ENCODE data around the gene ZNF385D. TPM values are rescaled to one million over a fixed set of nuclear protein-coding genes. Genes with fewer than 3 reads are reported as not detected.

ZNF385D gene
- total RNA-seq, 1 experiment from 2014 or later, result not detected

DNA sequence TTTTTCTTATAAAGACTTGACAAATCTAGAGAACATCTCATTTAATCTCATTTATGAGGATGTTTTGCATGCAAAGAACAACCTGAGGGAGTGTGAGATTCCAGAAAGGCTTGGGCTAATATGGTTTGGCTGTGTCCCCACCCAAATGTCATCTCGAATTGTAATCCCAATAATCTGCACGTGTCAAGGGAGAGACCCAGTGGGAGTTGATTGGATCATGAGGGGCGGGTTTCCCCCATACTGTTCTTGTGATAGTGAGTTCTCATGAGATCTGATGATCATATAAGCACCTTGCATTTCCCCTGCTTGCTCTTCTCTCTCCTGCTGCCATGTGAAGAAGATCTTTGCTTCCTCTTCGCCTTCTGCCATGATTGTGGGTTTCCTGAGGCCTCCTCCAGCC, 103.0 kb downstream of the ZNF385D start:
- peaks cover 7 to 8% of the 10 kb centered on the region in 2 experiments; a peak in 2 of 4 replicates for H3K9me3 ChIP-seq (ENCODE audit: control insufficient read depth in 1 of 2, insufficient read depth in 1 of 2, low read depth in 1 of 2, low read length in 2 of 2)
- RAD21 ChIA-PET (ENCODE audit: low non-redundant PET in 1 of 2, low total read pairs in 2 of 2, uncharacterized antibody in 2 of 2, unreplicated experiment in 2 of 2), result no interaction called here
- no peaks in the 10 kb centered on the region for H3K4me1 ChIP-seq (ENCODE audit: control insufficient read depth in 1 of 2, insufficient read depth in 2 of 2, low read length in 2 of 2)
- H3K27me3 ChIP-seq (ENCODE audit: insufficient read depth, low read length), result no peaks in the 10 kb centered on the region
- no peak for TF ChIP-seq EZH2 (IDR thresholded peaks at IDR 0.05)
- no peak for TF ChIP-seq FOSL1 (IDR thresholded peaks at IDR 0.05; ENCODE audit: low read depth)
- no peak for TF ChIP-seq TCF7L2 (IDR thresholded peaks at IDR 0.05; ENCODE audit: borderline replicate concordance, extremely low read depth, insufficient read depth, insufficient read length)
- TF ChIP-seq, protein P1, sequence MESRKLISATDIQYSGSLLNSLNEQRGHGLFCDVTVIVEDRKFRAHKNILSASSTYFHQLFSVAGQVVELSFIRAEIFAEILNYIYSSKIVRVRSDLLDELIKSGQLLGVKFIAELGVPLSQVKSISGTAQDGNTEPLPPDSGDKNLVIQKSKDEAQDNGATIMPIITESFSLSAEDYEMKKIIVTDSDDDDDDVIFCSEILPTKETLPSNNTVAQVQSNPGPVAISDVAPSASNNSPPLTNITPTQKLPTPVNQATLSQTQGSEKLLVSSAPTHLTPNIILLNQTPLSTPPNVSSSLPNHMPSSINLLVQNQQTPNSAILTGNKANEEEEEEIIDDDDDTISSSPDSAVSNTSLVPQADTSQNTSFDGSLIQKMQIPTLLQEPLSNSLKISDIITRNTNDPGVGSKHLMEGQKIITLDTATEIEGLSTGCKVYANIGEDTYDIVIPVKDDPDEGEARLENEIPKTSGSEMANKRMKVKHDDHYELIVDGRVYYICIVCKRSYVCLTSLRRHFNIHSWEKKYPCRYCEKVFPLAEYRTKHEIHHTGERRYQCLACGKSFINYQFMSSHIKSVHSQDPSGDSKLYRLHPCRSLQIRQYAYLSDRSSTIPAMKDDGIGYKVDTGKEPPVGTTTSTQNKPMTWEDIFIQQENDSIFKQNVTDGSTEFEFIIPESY (IDR thresholded peaks at IDR 0.05; ENCODE audit: extremely low read depth, insufficient replicate concordance, low read length), result no peak
- TF ChIP-seq, protein P2, sequence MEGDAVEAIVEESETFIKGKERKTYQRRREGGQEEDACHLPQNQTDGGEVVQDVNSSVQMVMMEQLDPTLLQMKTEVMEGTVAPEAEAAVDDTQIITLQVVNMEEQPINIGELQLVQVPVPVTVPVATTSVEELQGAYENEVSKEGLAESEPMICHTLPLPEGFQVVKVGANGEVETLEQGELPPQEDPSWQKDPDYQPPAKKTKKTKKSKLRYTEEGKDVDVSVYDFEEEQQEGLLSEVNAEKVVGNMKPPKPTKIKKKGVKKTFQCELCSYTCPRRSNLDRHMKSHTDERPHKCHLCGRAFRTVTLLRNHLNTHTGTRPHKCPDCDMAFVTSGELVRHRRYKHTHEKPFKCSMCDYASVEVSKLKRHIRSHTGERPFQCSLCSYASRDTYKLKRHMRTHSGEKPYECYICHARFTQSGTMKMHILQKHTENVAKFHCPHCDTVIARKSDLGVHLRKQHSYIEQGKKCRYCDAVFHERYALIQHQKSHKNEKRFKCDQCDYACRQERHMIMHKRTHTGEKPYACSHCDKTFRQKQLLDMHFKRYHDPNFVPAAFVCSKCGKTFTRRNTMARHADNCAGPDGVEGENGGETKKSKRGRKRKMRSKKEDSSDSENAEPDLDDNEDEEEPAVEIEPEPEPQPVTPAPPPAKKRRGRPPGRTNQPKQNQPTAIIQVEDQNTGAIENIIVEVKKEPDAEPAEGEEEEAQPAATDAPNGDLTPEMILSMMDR (IDR thresholded peaks at IDR 0.05 in 2 of 3, conservative IDR thresholded peaks at IDR 0.05 in 1 of 3; ENCODE audit: borderline replicate concordance in 1 of 3, insufficient read depth in 1 of 3, low read depth in 2 of 3, low read length in 2 of 3), result no peak
- TF ChIP-seq ZFX (IDR thresholded peaks at IDR 0.05), result no peak
- no peak for TF ChIP-seq POLR2A (IDR thresholded peaks at IDR 0.05; ENCODE audit: borderline replicate concordance, extremely low read depth, insufficient read depth, insufficient read length)
- TF ChIP-seq, protein P3, sequence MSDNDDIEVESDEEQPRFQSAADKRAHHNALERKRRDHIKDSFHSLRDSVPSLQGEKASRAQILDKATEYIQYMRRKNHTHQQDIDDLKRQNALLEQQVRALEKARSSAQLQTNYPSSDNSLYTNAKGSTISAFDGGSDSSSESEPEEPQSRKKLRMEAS (IDR thresholded peaks at IDR 0.05), result no peak
- TF ChIP-seq, protein P4, sequence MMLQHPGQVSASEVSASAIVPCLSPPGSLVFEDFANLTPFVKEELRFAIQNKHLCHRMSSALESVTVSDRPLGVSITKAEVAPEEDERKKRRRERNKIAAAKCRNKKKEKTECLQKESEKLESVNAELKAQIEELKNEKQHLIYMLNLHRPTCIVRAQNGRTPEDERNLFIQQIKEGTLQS (IDR thresholded peaks at IDR 0.05), result no peak
- no peak for TF ChIP-seq EZH2phosphoT487 (IDR thresholded peaks at IDR 0.05; ENCODE audit: borderline replicate concordance)
- no peak for TF ChIP-seq CBX3 (IDR thresholded peaks at IDR 0.05; ENCODE audit: low read depth)
- TF ChIP-seq CEBPB (IDR thresholded peaks at IDR 0.05; ENCODE audit: low read depth), result no peak
- TF ChIP-seq JUND (IDR thresholded peaks at IDR 0.05), result no peak
- TF ChIP-seq SRF (IDR thresholded peaks at IDR 0.05; ENCODE audit: low read depth), result no peak
- no peak for TF ChIP-seq POLR2AphosphoS5 (IDR thresholded peaks at IDR 0.05; ENCODE audit: low read depth, low read length)
- no peak for TF ChIP-seq YY1 (IDR thresholded peaks at IDR 0.05; ENCODE audit: extremely low read depth, insufficient replicate concordance, low read depth, low read length)
- H3K9ac ChIP-seq (ENCODE audit: low read length), result no peak overlapping the region
- intact Hi-C loops (cut with micrococcal nuclease), result no loop called here
- no peak for DNase-seq (ENCODE audit: low read depth, low spot score)
- BruUV-seq (replicated peaks), result no TSS peak
- CTCF ChIA-PET, result no interaction called here
- no peak overlapping the region for H3K27ac ChIP-seq (ENCODE audit: low read depth, low read length)
- H3K36me3 ChIP-seq (ENCODE audit: control insufficient read depth in 1 of 2, insufficient read depth in 2 of 2, low read length in 2 of 2), result no peaks in the 10 kb centered on the region
- no peak overlapping the region for H3K4me2 ChIP-seq (ENCODE audit: low read length)
- H3K9me2 ChIP-seq (ENCODE audit: insufficient read depth), result no peaks in the 10 kb centered on the region
- POLR2A ChIA-PET, result no interaction called here
- H2AFZ ChIP-seq (ENCODE audit: low read depth, low read length, poor library complexity, severe bottlenecking), result no peak overlapping the region
- H3K4me3 ChIP-seq (replicated peaks in 1 of 2; ENCODE audit: low read depth in 1 of 2, low read length in 2 of 2), result no peak overlapping the region
- no peaks in the 10 kb centered on the region for H3K79me2 ChIP-seq (ENCODE audit: insufficient read depth, low read length)
- H4K20me1 ChIP-seq (ENCODE audit: insufficient read depth), result no peaks in the 10 kb centered on the region
- no peak for ATAC-seq

Measured in HCT116 (cell line).